ENCODE measurements around the gene LGMN.

Gene LGMN

DNA sequence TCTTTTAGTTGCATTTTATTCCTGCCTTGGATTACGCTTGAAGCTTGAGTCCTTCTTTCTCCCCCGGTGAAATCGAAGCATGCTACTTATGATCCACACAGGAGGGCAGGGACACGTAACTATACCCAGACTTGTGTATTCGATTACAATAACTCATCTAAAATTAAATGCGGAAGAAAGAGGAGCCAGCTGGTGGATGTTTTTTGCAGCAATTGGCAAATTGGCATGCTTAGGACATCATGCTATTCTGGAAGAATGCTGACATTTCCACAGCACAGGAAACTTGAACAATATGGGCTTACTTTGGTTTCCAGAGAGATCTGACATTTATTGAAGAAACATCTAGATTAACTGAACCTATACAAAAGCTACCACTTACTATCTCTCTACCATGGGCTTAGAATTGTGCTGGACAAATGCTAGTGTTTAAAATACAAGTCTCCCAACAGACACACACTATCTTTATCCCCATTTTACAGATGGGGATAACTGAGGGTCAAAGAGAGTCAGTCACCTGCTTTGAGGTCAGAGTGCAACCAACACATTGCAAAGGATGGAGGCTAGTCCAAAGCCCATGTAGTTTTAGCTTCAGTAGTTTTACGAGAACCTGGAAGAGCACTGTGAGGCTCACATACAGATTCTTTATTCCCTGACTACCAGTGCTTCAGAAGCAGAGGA is 36.3 kb downstream of the LGMN start:
- H3K4me1 ChIP-seq (ENCODE audit: control extremely low read depth in 1 of 4, control insufficient read depth in 4 of 4, insufficient read depth in 4 of 4, low read length in 3 of 4) = no peaks in the 10 kb centered on the region
- no peak overlapping the region for H3K4me3 ChIP-seq (ENCODE audit: control insufficient read depth in 1 of 7, extremely low read depth in 1 of 7, insufficient read depth in 4 of 7, low read depth in 2 of 7, low read length in 6 of 7)
- no peaks in the 10 kb centered on the region for H3K27me3 ChIP-seq (replicated peaks in 2 of 5; ENCODE audit: control insufficient read depth in 4 of 5, insufficient read depth in 5 of 5, low read length in 4 of 5)
- no peak overlapping the region for H3K27ac ChIP-seq (ENCODE audit: insufficient read depth in 1 of 2, low read depth in 1 of 2, low read length in 2 of 2, poor library complexity in 1 of 2, severe bottlenecking in 2 of 2)
- no peaks in the 10 kb centered on the region for H3K9me3 ChIP-seq (ENCODE audit: control extremely low read depth in 1 of 5, control insufficient read depth in 4 of 5, insufficient read depth in 2 of 5, low read depth in 1 of 5, low read length in 4 of 5)
- H3K36me3 ChIP-seq (ENCODE audit: control insufficient read depth in 4 of 4, insufficient read depth in 4 of 4, low read length in 3 of 4) = no peaks in the 10 kb centered on the region
- CTCF ChIA-PET = interaction anchor here (0.7 to 19.0 kb wide), 8 partner anchors 8 to 74 kb away, joined by 3 to 317 read pairs (median 7); partner anchors contain the start of gene GOLGA5
- DNase-seq = no peak
- POLR2A ChIA-PET = no interaction called here
- WGBS (ENCODE audit: insufficient coverage) = 100% methylated on average over 7 of the region's 7 CpGs

DNA sequence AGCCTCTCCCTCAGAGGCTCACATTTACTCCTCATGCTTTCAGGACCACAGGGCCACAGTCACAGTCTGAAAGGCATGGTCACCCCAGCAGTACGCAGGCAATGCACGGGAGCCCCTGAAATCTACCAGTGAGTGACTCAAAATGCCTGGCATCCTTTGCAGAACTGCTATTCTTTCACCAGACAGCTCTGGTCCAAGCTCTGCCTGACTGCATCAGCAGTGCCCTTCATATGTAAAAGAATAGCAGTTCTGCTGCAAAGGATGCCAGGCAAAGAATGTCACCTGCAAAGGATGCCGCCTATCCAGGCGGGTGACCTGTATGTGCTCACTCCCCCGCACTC is 38.5 kb downstream of the LGMN start:
- CTCF ChIA-PET = interaction anchor here (1.5 to 19.0 kb wide), 3 partner anchors 32 to 76 kb away, joined by 4 to 317 read pairs (median 4); partner anchors contain the start of gene GOLGA5

DNA sequence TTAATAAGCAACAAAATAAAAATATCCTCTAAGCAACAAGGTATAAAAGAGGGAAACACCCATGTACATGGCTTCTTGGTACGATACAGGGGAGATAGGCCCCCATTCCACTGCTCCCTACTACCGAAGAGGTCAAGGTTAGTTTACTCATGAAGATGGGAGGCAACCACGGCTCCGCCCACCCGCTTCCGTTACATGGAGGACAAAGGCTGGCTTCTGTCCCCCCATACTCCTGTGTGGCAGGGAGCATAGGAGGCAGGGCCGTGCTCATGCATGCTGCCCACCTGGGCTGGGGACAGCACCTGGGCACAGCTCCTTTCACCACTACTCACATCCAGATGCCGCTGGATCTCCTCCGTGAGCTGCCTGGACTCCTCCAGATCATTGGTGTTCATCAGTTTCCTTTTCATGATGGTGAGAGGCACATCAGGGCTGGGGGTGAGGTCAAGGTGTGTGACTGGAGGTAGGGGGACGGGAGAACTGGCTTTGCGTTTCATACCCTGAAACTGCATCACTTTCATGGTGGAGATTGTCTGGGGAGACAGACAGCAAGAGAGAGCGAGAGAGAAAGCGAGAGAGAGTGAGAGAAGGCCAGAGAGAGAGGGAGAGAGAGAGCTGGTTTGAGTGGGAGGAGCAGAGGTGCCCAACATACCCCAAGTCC is 39.0 kb downstream of the LGMN start:
- Histone ChIP-seq H3K4me3 (ENCODE audit: control insufficient read depth in 1 of 7, extremely low read depth in 1 of 7, insufficient read depth in 4 of 7, low read depth in 2 of 7, low read length in 6 of 7) (no peak overlapping the region), H3K4me1 (ENCODE audit: control extremely low read depth in 1 of 4, control insufficient read depth in 4 of 4, insufficient read depth in 4 of 4, low read length in 3 of 4) (peaks cover 2 to 6% (median 5%) of the 10 kb centered on the region in 4 experiments), H3K27me3 (replicated peaks in 2 of 5; ENCODE audit: control insufficient read depth in 4 of 5, insufficient read depth in 5 of 5, low read length in 4 of 5) (no peaks in the 10 kb centered on the region), H3K36me3 (ENCODE audit: control insufficient read depth in 4 of 4, insufficient read depth in 4 of 4, low read length in 3 of 4) (no peaks in the 10 kb centered on the region), H3K9me3 (ENCODE audit: control extremely low read depth in 1 of 5, control insufficient read depth in 4 of 5, insufficient read depth in 2 of 5, low read depth in 1 of 5, low read length in 4 of 5) (no peaks in the 10 kb centered on the region), H3K27ac (ENCODE audit: insufficient read depth in 1 of 2, low read depth in 1 of 2, low read length in 2 of 2, poor library complexity in 1 of 2, severe bottlenecking in 2 of 2) (no peak overlapping the region)
- ChIA-PET POLR2A (no interaction called here), CTCF (interaction anchor here (0.7 to 19.0 kb wide), 4 partner anchors 17 to 121 kb away, joined by 3 to 317 read pairs (median 4); partner anchors contain the start of gene GOLGA5)
- 96% methylated on average over 8 of the region's 13 CpGs for WGBS (ENCODE audit: insufficient coverage)
- DNase-seq = no peak

More for the DNA sequence above, 38.5 kb downstream of the LGMN start:
- DNase-seq = no peak
- Histone ChIP-seq H3K36me3 (ENCODE audit: control insufficient read depth in 4 of 4, insufficient read depth in 4 of 4, low read length in 3 of 4) (no peaks in the 10 kb centered on the region), H3K9me3 (ENCODE audit: control extremely low read depth in 1 of 5, control insufficient read depth in 4 of 5, insufficient read depth in 2 of 5, low read depth in 1 of 5, low read length in 4 of 5) (no peaks in the 10 kb centered on the region), H3K27me3 (replicated peaks in 2 of 5; ENCODE audit: control insufficient read depth in 4 of 5, insufficient read depth in 5 of 5, low read length in 4 of 5) (no peaks in the 10 kb centered on the region), H3K4me1 (ENCODE audit: control extremely low read depth in 1 of 4, control insufficient read depth in 4 of 4, insufficient read depth in 4 of 4, low read length in 3 of 4) (peaks cover 0 to 1% (median 0%) of the 10 kb centered on the region in 4 experiments), H3K4me3 (ENCODE audit: control insufficient read depth in 1 of 7, extremely low read depth in 1 of 7, insufficient read depth in 4 of 7, low read depth in 2 of 7, low read length in 6 of 7) (no peak overlapping the region), H3K27ac (ENCODE audit: insufficient read depth in 1 of 2, low read depth in 1 of 2, low read length in 2 of 2, poor library complexity in 1 of 2, severe bottlenecking in 2 of 2) (no peak overlapping the region)
- POLR2A ChIA-PET = no interaction called here
- WGBS (ENCODE audit: insufficient coverage) = 98% methylated on average over 5 of the region's 5 CpGs

DNA sequence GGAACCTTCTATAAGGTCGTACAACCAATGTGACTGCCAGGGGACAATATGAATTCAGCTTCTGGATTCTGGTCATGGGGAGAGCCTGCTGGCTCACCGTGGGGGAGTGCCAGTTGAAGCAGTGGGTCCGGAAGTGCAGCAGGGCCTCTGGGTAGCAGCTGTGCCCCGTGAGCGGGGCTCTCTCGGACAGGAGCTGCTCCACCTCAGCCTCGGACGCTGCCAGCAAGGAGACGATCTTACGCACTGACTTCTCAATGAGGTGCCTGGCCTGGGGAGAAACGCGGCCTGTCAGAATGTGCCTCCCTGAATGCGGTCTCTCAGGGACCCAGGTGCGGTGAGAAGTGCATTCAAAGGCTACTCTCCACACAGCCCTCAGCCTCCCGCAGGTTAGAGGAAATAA is 42.0 kb downstream of the LGMN start:
- Histone ChIP-seq H3K4me3 (ENCODE audit: control insufficient read depth in 1 of 7, extremely low read depth in 1 of 7, insufficient read depth in 4 of 7, low read depth in 2 of 7, low read length in 6 of 7) (no peak overlapping the region), H3K27ac (ENCODE audit: insufficient read depth in 1 of 2, low read depth in 1 of 2, low read length in 2 of 2, poor library complexity in 1 of 2, severe bottlenecking in 2 of 2) (no peak overlapping the region), H3K9me3 (ENCODE audit: control extremely low read depth in 1 of 5, control insufficient read depth in 4 of 5, insufficient read depth in 2 of 5, low read depth in 1 of 5, low read length in 4 of 5) (no peaks in the 10 kb centered on the region), H3K36me3 (ENCODE audit: control insufficient read depth in 4 of 4, insufficient read depth in 4 of 4, low read length in 3 of 4) (no peaks in the 10 kb centered on the region), H3K27me3 (replicated peaks in 2 of 5; ENCODE audit: control insufficient read depth in 4 of 5, insufficient read depth in 5 of 5, low read length in 4 of 5) (no peaks in the 10 kb centered on the region), H3K4me1 (ENCODE audit: control extremely low read depth in 1 of 4, control insufficient read depth in 4 of 4, insufficient read depth in 4 of 4, low read length in 3 of 4) (peaks cover 4 to 33% (median 21%) of the 10 kb centered on the region in 4 experiments)
- 94% methylated on average over 14 of the region's 15 CpGs for WGBS (ENCODE audit: insufficient coverage)
- no peak for DNase-seq
- ChIA-PET POLR2A (no interaction called here), CTCF (interaction anchor here (2.8 to 19.0 kb wide), 2 partner anchors 11 to 80 kb away, joined by 8 to 317 read pairs; partner anchors contain the start of gene GOLGA5)

DNA sequence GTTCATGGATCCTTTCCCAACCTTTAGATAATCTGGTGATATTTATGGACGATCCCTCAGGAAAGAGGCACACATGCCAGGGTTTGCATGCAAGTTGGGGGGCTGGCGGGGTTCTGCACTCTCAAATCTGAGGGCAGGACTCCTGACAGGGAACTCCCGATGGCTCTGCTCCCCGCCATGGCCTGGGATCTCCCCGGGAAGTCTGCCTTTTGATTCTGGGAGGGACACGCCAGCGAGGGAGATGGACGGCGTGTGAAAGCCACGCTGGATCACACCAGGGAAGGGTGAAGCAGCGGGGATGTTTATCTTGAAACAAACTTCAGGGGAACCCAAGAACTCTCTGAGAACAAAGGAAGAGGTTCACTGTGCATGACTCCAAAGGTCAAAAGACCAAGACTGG is 43.6 kb downstream of the LGMN start:
- peaks cover 4 to 33% (median 21%) of the 10 kb centered on the region in 4 experiments for H3K4me1 ChIP-seq (ENCODE audit: control extremely low read depth in 1 of 4, control insufficient read depth in 4 of 4, insufficient read depth in 4 of 4, low read length in 3 of 4)
- no peaks in the 10 kb centered on the region for H3K36me3 ChIP-seq (ENCODE audit: control insufficient read depth in 4 of 4, insufficient read depth in 4 of 4, low read length in 3 of 4)
- no peak overlapping the region for H3K27ac ChIP-seq (ENCODE audit: insufficient read depth in 1 of 2, low read depth in 1 of 2, low read length in 2 of 2, poor library complexity in 1 of 2, severe bottlenecking in 2 of 2)
- H3K27me3 ChIP-seq (replicated peaks in 2 of 5; ENCODE audit: control insufficient read depth in 4 of 5, insufficient read depth in 5 of 5, low read length in 4 of 5) = no peaks in the 10 kb centered on the region
- ChIA-PET POLR2A (no interaction called here), CTCF (interaction anchor here (0.7 to 3.5 kb wide), 5 partner anchors 8 to 141 kb away, joined by 3 to 14 read pairs (median 8); no protein-coding TSS in a partner anchor)
- H3K9me3 ChIP-seq (ENCODE audit: control extremely low read depth in 1 of 5, control insufficient read depth in 4 of 5, insufficient read depth in 2 of 5, low read depth in 1 of 5, low read length in 4 of 5) = no peaks in the 10 kb centered on the region
- peak overlapping the region in 2 of 7 experiments; percentile 48 to 53 for H3K4me3 ChIP-seq (ENCODE audit: control insufficient read depth in 1 of 7, extremely low read depth in 1 of 7, insufficient read depth in 4 of 7, low read depth in 2 of 7, low read length in 6 of 7)
- WGBS (ENCODE audit: insufficient coverage) = 89% methylated on average over 11 of the region's 11 CpGs
- DNase-seq = no peak

DNA sequence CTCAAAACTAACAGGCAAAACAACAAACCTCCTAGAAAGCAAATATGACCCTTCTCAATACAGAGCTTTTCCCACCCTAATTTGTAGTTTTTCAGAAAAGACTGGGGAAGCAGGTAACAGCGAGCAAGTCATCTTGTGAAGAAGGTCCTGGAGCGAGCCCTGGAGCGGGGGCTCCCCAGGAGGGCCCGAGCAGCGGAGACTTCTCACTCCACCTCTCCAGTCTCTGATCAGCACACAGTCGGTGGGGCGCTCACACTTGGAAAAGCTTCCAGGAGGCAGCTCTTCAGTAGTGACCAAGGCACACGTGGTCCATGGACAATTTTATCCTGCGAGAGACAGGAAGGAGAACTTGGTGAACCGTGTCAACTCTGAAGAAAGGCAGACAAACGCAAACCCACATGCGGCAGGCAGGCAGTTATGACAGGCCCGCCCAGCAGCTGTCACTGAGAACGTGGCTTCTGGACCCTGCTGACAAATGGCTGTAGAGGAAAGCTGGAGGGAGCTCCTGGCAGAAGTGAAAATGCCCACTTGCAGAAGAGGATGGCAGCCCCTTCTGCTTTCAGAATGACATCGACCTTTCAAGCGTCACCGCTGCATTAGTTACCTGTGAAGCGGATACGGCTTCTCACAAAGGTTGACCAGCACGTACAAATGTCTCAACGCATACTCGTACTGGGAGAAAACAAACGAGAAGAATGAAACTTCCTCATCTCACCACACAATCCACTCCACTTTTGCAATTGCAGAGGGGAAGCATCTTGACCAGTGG is 44.2 kb downstream of the LGMN start:
- Histone ChIP-seq H3K4me1 (ENCODE audit: control extremely low read depth in 1 of 4, control insufficient read depth in 4 of 4, insufficient read depth in 4 of 4, low read length in 3 of 4) (peaks cover 4 to 33% (median 21%) of the 10 kb centered on the region in 4 experiments), H3K27me3 (replicated peaks in 2 of 5; ENCODE audit: control insufficient read depth in 4 of 5, insufficient read depth in 5 of 5, low read length in 4 of 5) (no peaks in the 10 kb centered on the region), H3K9me3 (ENCODE audit: control extremely low read depth in 1 of 5, control insufficient read depth in 4 of 5, insufficient read depth in 2 of 5, low read depth in 1 of 5, low read length in 4 of 5) (no peaks in the 10 kb centered on the region), H3K4me3 (ENCODE audit: control insufficient read depth in 1 of 7, extremely low read depth in 1 of 7, insufficient read depth in 4 of 7, low read depth in 2 of 7, low read length in 6 of 7) (peak overlapping the region in 4 of 7 experiments; percentile 8 to 53 (median 45)), H3K36me3 (ENCODE audit: control insufficient read depth in 4 of 4, insufficient read depth in 4 of 4, low read length in 3 of 4) (no peaks in the 10 kb centered on the region), H3K27ac (ENCODE audit: insufficient read depth in 1 of 2, low read depth in 1 of 2, low read length in 2 of 2, poor library complexity in 1 of 2, severe bottlenecking in 2 of 2) (no peak overlapping the region)
- POLR2A ChIA-PET = no interaction called here
- CTCF ChIA-PET = interaction anchor here (0.7 to 3.5 kb wide), 5 partner anchors 9 to 140 kb away, joined by 3 to 14 read pairs (median 8); no protein-coding TSS in a partner anchor
- 33% methylated on average over 16 of the region's 23 CpGs for WGBS (ENCODE audit: insufficient coverage)
- peak; percentile 24 to 85 (median 76) for DNase-seq

Data from common myeloid progenitor, CD34-positive (primary cell).